Right cardiac atrium (tissue), 5 donors: ENCODE data around the gene LCN1. TPM values are rescaled to one million over a fixed set of nuclear protein-coding genes. Genes with fewer than 3 reads are reported as not detected.
"Not testable (repeated sequence)": the region's sequence is repeated elsewhere in the genome, so short reads cannot be mapped to it uniquely, and the experiment has no call there.

Experiments used
- ATAC-seq, 2 donors: fragments of 200-7000 bp; cut with Tn5 transposase; one replicate each; pipeline versions ENCODE4 v1.8.0 to v1.9.1; 2020; ENCODE audit warnings: moderate library complexity in 2 of 2, mild to moderate bottlenecking in 1 of 2
- DNase-seq, 3 donors: peaks; one replicate each; pipeline ENCODE4 v3.0.0-alpha.2; 2020
- H3K27ac ChIP-seq: one replicate; pipeline ENCODE4 v1.5.1; 2013; ENCODE audit warnings: mild to moderate bottlenecking, low read length, control low read depth, moderate library complexity
- H3K27me3 ChIP-seq: one replicate; pipeline ENCODE4 v1.6.1; 2013; ENCODE audit not compliant: control insufficient read depth, insufficient read depth
- H3K4me1 ChIP-seq: one replicate; pipeline ENCODE4 v1.6.1; 2013; ENCODE audit warnings: low read length; ENCODE audit not compliant: control insufficient read depth, insufficient read depth
- H3K4me3 ChIP-seq: one replicate; pipeline ENCODE4 v1.5.1; 2013; ENCODE audit warnings: low read length, control low read depth
- H3K9me3 ChIP-seq: one replicate; pipeline ENCODE4 v1.6.1; 2013; ENCODE audit warnings: low read length; ENCODE audit not compliant: control insufficient read depth
- WGBS: extraction: QIAGEN DNeasy Blood & Tissue Kit; methylation state at CpG from one replicate; pipeline ENCODE4 v1.1.7; 2013; 5-methylcytosine and 5-hydroxymethylcytosine counted together
- intact Hi-C, 4 donors: fragments of 100-400 bp; cut with DNase I; formaldehyde crosslinking; loops; one replicate each; pipeline versions ENCODE4 v1.11.0 to v1.14.0; 2022 to 2023
- polyA plus RNA-seq: library from polyadenylated mRNA; stranded (reverse); fragments of 200-250 nt; gene quantifications from one replicate; pipeline ENCODE4 v1.2.3, GENCODE V29; 2013
- total RNA-seq, 4 donors: library from RNA; stranded (reverse); fragmentation: NEBNext Ultra II Directional; extraction: Animal tissue kit (Norgen Biotek cat#: 25700); gene quantifications; one replicate each; pipeline ENCODE4 v1.2.1, GENCODE V29; 2021
- donor health status: healthy with polysubstance abuse.
- donor health status: DM: no; HTN: yes; CAD: no.
- donor health status: DM: no; HTN: no; CAD: no.
- donor health status: DM: no; HTN: yes; CAD: no; lungs with severe emphysema.
- donor health status: DM: yes; HTN: yes; CAD: no.

Gene LCN1
- total and polyA plus RNA-seq, 5 donors, result 0.42 to 4.0 TPM; not detected in 3

GRCh38 chr9:135508211-135508820, 12.9 kb upstream of the LCN1 start:
- H3K4me3 ChIP-seq, result no peak overlapping the region
- no peaks in the 10 kb centered on the region for H3K9me3 ChIP-seq
- no peaks in the 10 kb centered on the region for H3K4me1 ChIP-seq
- 91% methylated on average over 9 of the region's 9 CpGs for WGBS
- H3K27me3 ChIP-seq, result no peaks in the 10 kb centered on the region
- no peak for DNase-seq
- no peak overlapping the region for H3K27ac ChIP-seq
- no peak for ATAC-seq
- intact Hi-C loops, result no loop called here

- 86% methylated on average over 2 of the region's 2 CpGs for WGBS
- intact Hi-C loops, result no loop called here
- Histone ChIP-seq H3K9me3 (no peaks in the 10 kb centered on the region), H3K4me1 (no peaks in the 10 kb centered on the region), H3K27ac (no peak overlapping the region), H3K27me3 (no peaks in the 10 kb centered on the region), H3K4me3 (no peak overlapping the region)
- no peak for ATAC-seq
- no peak for DNase-seq
These were observed 11.8 kb upstream of the LCN1 start for GRCh38 chr9:135509458-135509857.

- Histone ChIP-seq H3K9me3 (no peaks in the 10 kb centered on the region), H3K27ac (no peak overlapping the region), H3K4me3 (no peak overlapping the region), H3K4me1 (no peaks in the 10 kb centered on the region), H3K27me3 (no peaks in the 10 kb centered on the region)
- intact Hi-C loops, result no loop called here
- no peak for ATAC-seq
- WGBS, result 83% methylated on average over 10 of the region's 10 CpGs
- no peak for DNase-seq
These were observed 9.0 kb upstream of the LCN1 start for GRCh38 chr9:135512241-135512603.

- 75% methylated on average over 7 of the region's 7 CpGs for WGBS
These were observed 8.3 kb upstream of the LCN1 start for GRCh38 chr9:135512904-135513303.

GRCh38 chr9:135513351-135513846, 7.8 kb upstream of the LCN1 start:
- H3K27ac ChIP-seq, result no peak overlapping the region
- intact Hi-C loops, result no loop called here
- WGBS, result 79% methylated on average over 19 of the region's 19 CpGs
- H3K4me1 ChIP-seq, result no peaks in the 10 kb centered on the region
- ATAC-seq, result peak in 1 of 2 donors; percentile 52
- H3K4me3 ChIP-seq, result no peak overlapping the region
- H3K9me3 ChIP-seq, result no peaks in the 10 kb centered on the region
- H3K27me3 ChIP-seq, result no peaks in the 10 kb centered on the region
- no peak for DNase-seq

More at GRCh38 chr9:135512904-135513303, 8.3 kb upstream of the LCN1 start:
- Histone ChIP-seq H3K4me3 (no peak overlapping the region), H3K27ac (no peak overlapping the region), H3K27me3 (no peaks in the 10 kb centered on the region), H3K4me1 (no peaks in the 10 kb centered on the region), H3K9me3 (no peaks in the 10 kb centered on the region)
- DNase-seq (no peak), ATAC-seq (peak in 1 of 2 donors; percentile 25)
- intact Hi-C loops, result no loop called here

GRCh38 chr9:135513906-135514305, 7.3 kb upstream of the LCN1 start:
- WGBS, result 81% methylated on average over 9 of the region's 9 CpGs
- H3K27ac ChIP-seq, H3K4me1 ChIP-seq, intact Hi-C loops, H3K27me3 ChIP-seq, DNase-seq, H3K4me3 ChIP-seq, H3K9me3 ChIP-seq: not testable (repeated sequence)
- peak in 1 of 2 donors; percentile 28 for ATAC-seq

GRCh38 chr9:135514342-135515082, 6.7 kb upstream of the LCN1 start:
- Histone ChIP-seq H3K27ac (no peak overlapping the region), H3K4me1 (no peaks in the 10 kb centered on the region), H3K4me3 (no peak overlapping the region), H3K27me3 (no peaks in the 10 kb centered on the region), H3K9me3 (no peaks in the 10 kb centered on the region)
- ATAC-seq (peak in 1 of 2 donors; percentile 46), DNase-seq (no peak)
- WGBS, result 85% methylated on average over 17 of the region's 17 CpGs
- intact Hi-C loops, result no loop called here

GRCh38 chr9:135515083-135515951, 5.9 kb upstream of the LCN1 start:
- DNase-seq (no peak), ATAC-seq (peak; percentile 19 to 38)
- Histone ChIP-seq H3K27ac (no peak overlapping the region), H3K9me3 (no peaks in the 10 kb centered on the region), H3K4me3 (no peak overlapping the region), H3K27me3 (no peaks in the 10 kb centered on the region), H3K4me1 (no peaks in the 10 kb centered on the region)
- intact Hi-C loops, result no loop called here
- 86% methylated on average over 31 of the region's 31 CpGs for WGBS

GRCh38 chr9:135516132-135516860, 4.9 kb upstream of the LCN1 start:
- H3K4me1 ChIP-seq, result no peaks in the 10 kb centered on the region
- H3K27ac ChIP-seq, result no peak overlapping the region
- no peaks in the 10 kb centered on the region for H3K27me3 ChIP-seq
- no peak for DNase-seq
- intact Hi-C loops, result no loop called here
- H3K4me3 ChIP-seq, result no peak overlapping the region
- no peak for ATAC-seq
- no peaks in the 10 kb centered on the region for H3K9me3 ChIP-seq
- 68% methylated on average over 25 of the region's 25 CpGs for WGBS

GRCh38 chr9:135517407-135517822, 3.8 kb upstream of the LCN1 start:
- Histone ChIP-seq H3K27me3 (no peaks in the 10 kb centered on the region), H3K4me3 (no peak overlapping the region), H3K9me3 (no peaks in the 10 kb centered on the region), H3K27ac (no peak overlapping the region), H3K4me1 (no peaks in the 10 kb centered on the region)
- ATAC-seq (no peak), DNase-seq (no peak)
- intact Hi-C loops, result no loop called here
- 92% methylated on average over 24 of the region's 24 CpGs for WGBS
